Jurkat, Clone E6-1 (cell line): ENCODE results near the gene GTF3C1.

ENCODE experiments used
- DNase-seq: peaks from one replicate; pipeline ENCODE4 v3.0.0-alpha.2; 2011; ENCODE audit warnings: low read depth, low spot score
- H3K4me3 ChIP-seq: 2 replicates; pipeline ENCODE4 v1.5.1; 2011; ENCODE audit warnings: mild to moderate bottlenecking, low read length, control low read depth, moderate library complexity

The GTF3C1 gene

DNA sequence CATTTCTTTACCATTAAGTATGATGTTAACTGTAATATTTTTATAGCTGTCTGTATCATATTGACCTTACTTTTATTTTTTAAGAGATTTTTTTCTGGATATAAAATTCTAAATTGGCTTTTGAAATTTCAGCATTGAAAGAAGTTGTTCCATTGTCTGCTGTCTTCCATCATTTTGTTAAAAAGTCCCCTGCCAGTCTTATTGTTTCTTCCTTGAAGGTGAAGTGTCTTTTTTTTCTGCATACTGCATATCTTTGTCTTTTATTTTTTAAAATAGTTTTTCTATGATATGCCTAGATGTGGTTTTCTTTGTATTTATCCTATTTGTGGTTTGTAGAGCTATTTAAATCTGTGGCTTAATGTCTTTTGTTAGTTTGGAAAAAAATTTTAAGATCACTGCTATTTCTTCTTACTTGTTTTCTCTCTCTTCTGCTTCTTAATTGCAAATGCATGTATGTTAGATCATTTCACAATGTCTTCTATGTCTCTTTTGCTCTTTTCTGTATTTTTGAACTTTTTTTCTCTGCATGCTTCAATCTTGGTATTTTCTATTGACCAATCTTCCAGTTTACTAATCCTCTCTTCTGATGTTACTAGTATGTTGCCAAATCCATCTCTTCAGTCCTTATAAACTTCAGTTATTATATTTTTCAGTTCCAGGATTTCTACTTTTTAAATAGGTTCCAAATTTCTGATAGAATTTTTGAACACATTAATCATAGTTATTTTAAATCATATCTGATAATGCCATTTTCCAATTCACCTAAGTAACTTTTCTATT lies 127.6 kb downstream of the GTF3C1 start:
- H3K4me3 ChIP-seq = no peak overlapping the region
- no peak for DNase-seq

DNA sequence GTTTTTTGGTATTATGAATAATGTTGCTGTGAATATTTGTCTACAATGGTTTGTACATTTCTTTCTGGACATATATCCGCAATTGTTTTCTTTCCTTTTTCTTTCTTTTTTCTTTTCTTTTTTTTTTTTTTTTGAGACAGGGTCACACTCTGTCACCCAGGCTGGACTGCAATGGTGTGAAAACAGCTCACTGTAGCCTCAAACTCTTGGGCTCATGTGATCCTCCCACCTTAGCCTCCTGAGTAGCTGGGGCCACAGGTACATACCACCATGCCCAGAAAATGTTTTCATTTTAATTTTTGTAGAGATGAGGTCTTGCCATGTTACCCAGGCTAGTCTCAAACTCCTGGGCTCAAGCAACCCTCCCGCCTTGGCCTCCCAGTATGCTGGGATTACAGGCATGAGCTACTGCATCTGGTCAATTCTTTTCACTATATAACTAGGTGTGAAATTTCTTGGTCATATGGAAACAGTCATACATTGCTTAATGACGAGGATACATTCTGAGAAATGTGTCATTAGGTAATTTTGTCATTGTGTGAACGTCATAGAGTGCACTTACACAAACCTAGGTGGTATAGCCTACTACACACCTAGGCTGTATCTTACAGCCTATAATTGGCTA lies 132.6 kb downstream of the GTF3C1 start:
- no peak for DNase-seq

DNA sequence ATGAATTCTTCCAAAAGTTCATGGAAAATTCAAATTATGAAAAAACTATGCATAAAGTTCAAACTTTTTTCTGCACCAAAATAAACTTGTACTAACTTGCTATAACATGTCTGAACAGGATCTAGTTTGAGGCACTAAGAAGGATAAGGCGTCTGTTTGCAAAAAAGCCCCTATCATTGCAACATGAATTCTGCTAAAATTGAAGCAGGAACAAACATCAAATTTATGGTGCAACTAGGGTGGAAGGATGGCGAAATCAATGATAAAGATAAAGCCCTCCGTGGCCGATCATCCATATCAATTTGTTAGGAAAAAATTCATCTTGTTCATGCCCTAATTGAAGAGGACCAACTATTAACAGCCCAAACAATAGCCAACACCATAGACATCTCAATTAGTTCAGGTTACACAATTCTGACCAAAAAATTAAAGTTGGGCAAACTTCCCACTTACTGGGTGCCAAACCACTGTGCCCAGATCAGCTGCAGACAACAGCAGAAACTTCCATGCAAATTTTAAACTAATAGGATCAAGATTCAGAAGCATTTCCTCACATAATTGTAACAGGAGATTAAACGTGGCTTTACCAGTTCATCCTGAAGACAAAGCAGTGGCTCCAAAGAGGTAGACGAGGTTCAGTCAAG lies 134.8 kb downstream of the GTF3C1 start:
- H3K4me3 ChIP-seq = no peak overlapping the region
- DNase-seq = no peak

More for the DNA sequence above, 132.6 kb downstream of the GTF3C1 start:
- no peak overlapping the region for H3K4me3 ChIP-seq

DNA sequence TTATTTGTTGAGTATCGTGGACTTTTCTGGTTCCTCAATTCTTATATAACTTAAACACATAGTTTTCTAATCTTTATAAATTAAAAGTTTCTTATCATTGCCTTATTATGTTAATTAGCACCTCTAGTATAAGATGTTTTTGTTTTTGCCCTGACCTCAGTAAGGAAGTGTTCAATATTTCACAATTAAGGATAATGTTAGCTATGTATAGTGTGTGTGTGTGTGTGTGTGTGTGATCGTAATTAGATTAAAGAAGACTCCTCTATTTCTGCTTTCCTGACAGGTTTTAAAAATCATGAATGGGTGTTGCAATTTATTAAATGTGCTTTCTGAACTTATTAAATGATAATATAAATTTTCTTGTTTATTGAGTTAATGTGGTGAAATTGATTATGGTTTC lies 135.8 kb downstream of the GTF3C1 start:
- no peak for DNase-seq
- no peak overlapping the region for H3K4me3 ChIP-seq

DNA sequence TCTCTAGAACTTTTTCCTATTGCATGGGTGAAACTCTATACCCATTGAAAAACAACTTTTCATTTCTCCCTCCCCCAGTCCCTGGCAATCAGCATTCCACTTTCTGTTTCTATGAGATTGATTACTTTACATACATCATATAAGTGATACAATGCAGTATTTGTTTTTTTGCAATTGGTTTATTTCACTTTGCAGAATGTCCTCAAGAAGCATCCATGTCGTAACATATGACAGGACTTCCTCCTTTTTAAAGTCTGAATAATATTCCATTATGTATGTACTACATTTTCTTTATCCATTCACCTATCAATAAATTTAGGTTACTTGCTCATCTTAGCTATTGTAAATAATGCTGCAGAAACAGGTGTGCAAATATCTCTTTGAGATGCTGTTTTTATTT lies 139.0 kb downstream of the GTF3C1 start:
- DNase-seq = no peak
- no peak overlapping the region for H3K4me3 ChIP-seq
